SK-N-MC (cell line): Measurements from ENCODE around the gene SMAD6.

Experiments
- EZH2 ChIP-seq: fragments of 200-600 bp; sonication (generic); IDR thresholded peaks from one replicate; pipeline ENCODE4 v1.6.1; 2017; ENCODE audit warnings: antibody characterized with exemption
- FOXP2 ChIP-seq: optimal IDR thresholded peaks from 2 replicates; pipeline ENCODE3; 2011; ENCODE audit warnings: mild to moderate bottlenecking, moderate library complexity; ENCODE audit not compliant: insufficient read depth; ENCODE audit errors: extremely low read length, control extremely low read depth
- POLR2AphosphoS5 ChIP-seq: IDR thresholded peaks from 2 replicates; pipeline ENCODE4 v1.6.1; 2012; ENCODE audit warnings: mild to moderate bottlenecking, low read depth, low read length, borderline replicate concordance

GRCh38 chr15:66702035-66702786, at the start of gene SMAD6:
- TF ChIP-seq POLR2AphosphoS5 (peak; percentile 96), EZH2 (no peak), FOXP2 (no peak)
